Stimulated activated naive CD8-positive, alpha-beta T cell treated with anti-CD3 and anti-CD28 coated beads, Interleukin-15, amount 100 ng/mL, for 72 hours (primary cell): ENCODE measurements around the gene SPARC.

Source experiments
- ATAC-seq: fragments of 150-1000 bp; cut with Tn5 transposase; 2 replicates; pipeline ENCODE4 v1.10.0; 2021; ENCODE audit warnings: mild to moderate bottlenecking, moderate library complexity
- DNase-seq, 2 donors: peaks; one replicate each; pipeline ENCODE4 v3.0.0; 2021 to 2022
- H3K27ac Mint-ChIP-seq, 2 donors: one replicate each; pipeline ENCODE4 v1.8.0; 2022; ENCODE audit warnings: mild to moderate bottlenecking in 2 of 2, mixed read lengths in 2 of 2, moderate library complexity in 2 of 2
- H3K27me3 Mint-ChIP-seq: one replicate; pipeline ENCODE4 v1.8.0; 2022; ENCODE audit warnings: mixed read lengths
- H3K4me1 Mint-ChIP-seq: one replicate; pipeline ENCODE4 v1.8.0; 2022; ENCODE audit warnings: mild to moderate bottlenecking, mixed read lengths
- H3K4me3 Mint-ChIP-seq, 2 donors: one replicate each; pipeline ENCODE4 v1.8.0; 2022; ENCODE audit warnings: mild to moderate bottlenecking in 2 of 2, mixed read lengths in 2 of 2, moderate library complexity in 1 of 2
- H3K9me3 Mint-ChIP-seq, 2 donors: one replicate each; pipeline ENCODE4 v1.8.0; 2022; ENCODE audit warnings: mixed read lengths in 2 of 2

The SPARC gene

GRCh38 chr5:151676314-151676712 is 10.4 kb downstream of the SPARC start:
- ATAC-seq (no peak), DNase-seq (no peak)
- H3K9me3 Mint-ChIP-seq = no peaks in the 10 kb centered on the region
- H3K4me3 Mint-ChIP-seq = no peak overlapping the region
- peaks cover 7% of the 10 kb centered on the region for H3K4me1 Mint-ChIP-seq
- no peaks in the 10 kb centered on the region for H3K27me3 Mint-ChIP-seq
- H3K27ac Mint-ChIP-seq = no peak overlapping the region

GRCh38 chr5:151675611-151676313 is 11.0 kb downstream of the SPARC start:
- DNase-seq (no peak), ATAC-seq (peak; percentile 55)
- no peak overlapping the region for H3K4me3 Mint-ChIP-seq
- no peaks in the 10 kb centered on the region for H3K9me3 Mint-ChIP-seq
- H3K27me3 Mint-ChIP-seq = no peaks in the 10 kb centered on the region
- peak overlapping the region in 1 of 2 donors; percentile 28 for H3K27ac Mint-ChIP-seq
- H3K4me1 Mint-ChIP-seq = peaks cover 7% of the 10 kb centered on the region

- no peak for ATAC-seq
- DNase-seq = no peak
- peaks cover 7% of the 10 kb centered on the region for H3K4me1 Mint-ChIP-seq
- H3K4me3 Mint-ChIP-seq = no peak overlapping the region
- H3K27ac Mint-ChIP-seq = no peak overlapping the region
- no peaks in the 10 kb centered on the region for H3K9me3 Mint-ChIP-seq
- no peaks in the 10 kb centered on the region for H3K27me3 Mint-ChIP-seq
Measured at GRCh38 chr5:151674626-151675610, 11.8 kb downstream of the SPARC start.

- Mint-ChIP-seq H3K27ac (no peak overlapping the region), H3K4me1 (peaks cover 7% of the 10 kb centered on the region), H3K27me3 (no peaks in the 10 kb centered on the region), H3K9me3 (no peaks in the 10 kb centered on the region), H3K4me3 (no peak overlapping the region)
- ATAC-seq (no peak), DNase-seq (no peak)
Measured at GRCh38 chr5:151673421-151673820, 13.3 kb downstream of the SPARC start.

- Mint-ChIP-seq H3K4me1 (peaks cover 7% of the 10 kb centered on the region), H3K4me3 (no peak overlapping the region), H3K27me3 (no peaks in the 10 kb centered on the region), H3K9me3 (no peaks in the 10 kb centered on the region), H3K27ac (no peak overlapping the region)
- ATAC-seq (no peak), DNase-seq (no peak)
Measured at GRCh38 chr5:151672516-151672915, 14.2 kb downstream of the SPARC start.

- ATAC-seq (no peak), DNase-seq (no peak)
- Mint-ChIP-seq H3K4me3 (no peak overlapping the region), H3K27ac (no peak overlapping the region), H3K9me3 (no peaks in the 10 kb centered on the region), H3K27me3 (no peaks in the 10 kb centered on the region), H3K4me1 (peaks cover 7% of the 10 kb centered on the region)
Measured at GRCh38 chr5:151671950-151672349, 14.8 kb downstream of the SPARC start.

- H3K4me1 Mint-ChIP-seq = peaks cover 7% of the 10 kb centered on the region
- no peak for DNase-seq
Measured at GRCh38 chr5:151670953-151671636, 15.6 kb downstream of the SPARC start.

GRCh38 chr5:151670083-151670686 is 16.5 kb downstream of the SPARC start:
- DNase-seq = no peak
- ATAC-seq = no peak
- no peaks in the 10 kb centered on the region for H3K27me3 Mint-ChIP-seq
- H3K27ac Mint-ChIP-seq = peak overlapping the region in 1 of 2 donors; percentile 3
- no peaks in the 10 kb centered on the region for H3K9me3 Mint-ChIP-seq
- H3K4me1 Mint-ChIP-seq = no peaks in the 10 kb centered on the region
- H3K4me3 Mint-ChIP-seq = no peak overlapping the region

More at GRCh38 chr5:151670953-151671636, 15.6 kb downstream of the SPARC start:
- ATAC-seq = no peak
- H3K27me3 Mint-ChIP-seq = no peaks in the 10 kb centered on the region
- H3K27ac Mint-ChIP-seq = peak overlapping the region in 1 of 2 donors; percentile 3
- no peaks in the 10 kb centered on the region for H3K9me3 Mint-ChIP-seq
- H3K4me3 Mint-ChIP-seq = no peak overlapping the region

GRCh38 chr5:151667083-151667482 is 19.6 kb downstream of the SPARC start:
- DNase-seq (no peak), ATAC-seq (no peak)
- Mint-ChIP-seq H3K9me3 (no peaks in the 10 kb centered on the region), H3K27ac (no peak overlapping the region), H3K4me1 (peaks cover 19% of the 10 kb centered on the region), H3K4me3 (no peak overlapping the region), H3K27me3 (no peaks in the 10 kb centered on the region)

GRCh38 chr5:151665613-151666012 is 21.1 kb downstream of the SPARC start:
- peak; percentile 11 for ATAC-seq
- Mint-ChIP-seq H3K4me3 (no peak overlapping the region), H3K27me3 (no peaks in the 10 kb centered on the region), H3K4me1 (peaks cover 19% of the 10 kb centered on the region), H3K9me3 (no peaks in the 10 kb centered on the region), H3K27ac (no peak overlapping the region)
- no peak for DNase-seq

- ATAC-seq = peak; percentile 13
- Mint-ChIP-seq H3K4me3 (no peak overlapping the region), H3K4me1 (peaks cover 19% of the 10 kb centered on the region), H3K27me3 (no peaks in the 10 kb centered on the region), H3K27ac (peak overlapping the region in 1 of 2 donors; percentile 7), H3K9me3 (no peaks in the 10 kb centered on the region)
- DNase-seq = no peak
Measured at GRCh38 chr5:151664694-151665585, 21.8 kb downstream of the SPARC start.

GRCh38 chr5:151663617-151664293 is 23.0 kb downstream of the SPARC start:
- peaks cover 24% of the 10 kb centered on the region for H3K4me1 Mint-ChIP-seq
- no peak overlapping the region for H3K4me3 Mint-ChIP-seq
- DNase-seq = no peak

GRCh38 chr5:151662805-151663204 is 23.9 kb downstream of the SPARC start:
- Mint-ChIP-seq H3K27me3 (no peaks in the 10 kb centered on the region), H3K27ac (peak overlapping the region in 1 of 2 donors; percentile 30), H3K9me3 (no peaks in the 10 kb centered on the region), H3K4me1 (peaks cover 25% of the 10 kb centered on the region), H3K4me3 (no peak overlapping the region)
- DNase-seq (no peak), ATAC-seq (no peak)

More at GRCh38 chr5:151663617-151664293, 23.0 kb downstream of the SPARC start:
- Mint-ChIP-seq H3K27ac (peak overlapping the region in 1 of 2 donors; percentile 45), H3K27me3 (no peaks in the 10 kb centered on the region), H3K9me3 (no peaks in the 10 kb centered on the region)
- ATAC-seq = no peak
